HepG2 (cell line): ENCODE data around the gene SCUBE1. TPM values are rescaled to one million over a fixed set of nuclear protein-coding genes. Genes with fewer than 3 reads are reported as not detected.

Experiments
- ATAC-seq: fragments of 200-7000 bp; cut with Tn5 transposase; 3 replicates; pipeline ENCODE4 v1.9.1; 2020; ENCODE audit warnings: mild to moderate bottlenecking, moderate library complexity
- BruUV-seq: library from RNA; stranded (reverse); fragments of 400-500 nt; replicated peaks from 2 replicates; lab custom pipeline; 2021; lab: Mats Ljungman, UMichigan
- CTCF ChIA-PET: fragments of 300-600 bp; formaldehyde crosslinking; extraction: SDS; loops from one replicate; lab custom pipeline; 2021; ENCODE audit warnings: low total read pairs, inconsistent platforms, low intra/inter-chr PET ratio; lab: Yijun Ruan, JAX
- POLR2A ChIA-PET: fragments of 350-600 bp; sonication (Branson Sonifier 250); formaldehyde crosslinking; loops from one replicate; lab custom pipeline; 2020; ENCODE audit warnings: antibody characterized with exemption, inconsistent platforms; lab: Yijun Ruan, JAX
- DNase-seq: peaks from one replicate; pipeline ENCODE4 v3.0.0-alpha.2; 2015; ENCODE audit warnings: low spot score
- FAIRE-seq: peaks from 3 replicates; lab custom pipeline; 2011; peaks lifted over from hg19 to GRCh38; lab: Jason Lieb, UNC
- H2AFZ ChIP-seq: one replicate; pipeline ENCODE4 v1.6.1; 2011; ENCODE audit warnings: low read length, inconsistent platforms
- H3K27ac ChIP-seq: fragments of 300-600 bp; 3 replicates; pipeline ENCODE4 v1.8.0; 2011; ENCODE audit warnings: mixed run types, mild to moderate bottlenecking, mixed read lengths, low read length, inconsistent platforms; ENCODE audit not compliant: insufficient read depth; ENCODE audit errors: extremely low read length
- H3K27me3 ChIP-seq, 2 experiments: fragments of 200-600 bp in 1 of 2; 2 replicates in 1 of 2; 3 replicates in 1 of 2; pipeline versions ENCODE4 v1.6.0 to v1.8.0; 2011; ENCODE audit warnings: low read length in 2 of 2, mild to moderate bottlenecking in 2 of 2, moderate library complexity in 2 of 2, inconsistent platforms in 1 of 2; ENCODE audit not compliant: insufficient read depth in 2 of 2, control insufficient read depth in 1 of 2
- H3K36me3 ChIP-seq, 2 experiments: fragments of 200-600 bp in 1 of 2; replicated peaks in 1 of 2; 2 replicates in 1 of 2; 3 replicates in 1 of 2; pipeline versions ENCODE4 v1.5.1 to v1.8.0; 2011; ENCODE audit warnings: low read length in 2 of 2, inconsistent platforms in 1 of 2; ENCODE audit not compliant: insufficient read depth in 2 of 2, control insufficient read depth in 1 of 2
- H3K4me1 ChIP-seq: 2 replicates; pipeline ENCODE4 v1.5.1; 2012; ENCODE audit warnings: low read length, inconsistent platforms; ENCODE audit not compliant: insufficient read depth
- H3K4me2 ChIP-seq: 2 replicates; pipeline ENCODE4 v1.6.0; 2011; ENCODE audit warnings: low read depth, low read length, inconsistent platforms
- H3K4me3 ChIP-seq, 3 experiments: fragments of 200-600 bp in 1 of 3; sonication (generic), shearing (Covaris generic) in 1 of 3; replicated peaks in 1 of 3; 2 replicates each; pipeline ENCODE4 v1.5.1; 2011 to 2016; ENCODE audit warnings: low read length in 3 of 3, inconsistent platforms in 2 of 3, low read depth in 2 of 3, mild to moderate bottlenecking in 2 of 3, control low read depth in 1 of 3, mixed read lengths in 1 of 3; ENCODE audit not compliant: insufficient read depth in 1 of 3
- H3K79me2 ChIP-seq: one replicate; pipeline ENCODE4 v1.6.1; 2011; ENCODE audit warnings: low read length, inconsistent platforms; ENCODE audit not compliant: insufficient read depth
- H3K9ac ChIP-seq: 2 replicates; pipeline ENCODE4 v1.6.0; 2011; ENCODE audit warnings: mild to moderate bottlenecking, low read depth, low read length, inconsistent platforms; ENCODE audit not compliant: insufficient read depth
- H3K9me3 ChIP-seq: 2 replicates; pipeline ENCODE4 v1.5.1; 2012; ENCODE audit warnings: mild to moderate bottlenecking, low read length
- H4K20me1 ChIP-seq: 2 replicates; pipeline ENCODE4 v1.6.0; 2011; ENCODE audit warnings: inconsistent platforms, mild to moderate bottlenecking, low read length, moderate library complexity; ENCODE audit not compliant: insufficient read depth
- AHR ChIP-seq: IDR thresholded peaks from 2 replicates; pipeline ENCODE4 v1.6.1; 2018; ENCODE audit warnings: missing genetic modification reagents, missing compliant biosample characterization
- ATM ChIP-seq: fragments of 450-650 bp; IDR thresholded peaks from 2 replicates; pipeline ENCODE4 v1.7.1; 2017; ENCODE audit warnings: mild to moderate bottlenecking, borderline replicate concordance
- NFATC3 ChIP-seq: sonication (generic); formaldehyde crosslinking; IDR thresholded peaks from 2 replicates; pipeline ENCODE4 v1.5.1; 2020; ENCODE audit warnings: mild to moderate bottlenecking, missing genetic modification reagents
- RFXANK ChIP-seq: IDR thresholded peaks from 2 replicates; pipeline ENCODE4 v1.6.1; 2016
- SOX6 ChIP-seq, 2 experiments: fragments of 450-650 bp in 1 of 2; sonication (generic) in 1 of 2; formaldehyde crosslinking in 1 of 2; IDR thresholded peaks; 2 replicates each; pipeline versions ENCODE4 v1.4.0 to v1.6.1; 2017 to 2020; ENCODE audit warnings: antibody characterized with exemption in 1 of 2, mild to moderate bottlenecking in 1 of 2, missing genetic modification reagents in 1 of 2
- TRIM24 ChIP-seq: sonication (generic); formaldehyde crosslinking; IDR thresholded peaks from 2 replicates; pipeline ENCODE4 v1.8.0; 2022; ENCODE audit warnings: mild to moderate bottlenecking, missing genetic modification reagents
- XRCC5 ChIP-seq: fragments of 200-400 bp; formaldehyde crosslinking; optimal IDR thresholded peaks from 2 replicates; pipeline ENCODE3; 2017; ENCODE audit warnings: mild to moderate bottlenecking, low read length
- ZBTB49 ChIP-seq: sonication (generic); formaldehyde crosslinking; IDR thresholded peaks from 2 replicates; pipeline ENCODE4 v1.4.0; 2020; ENCODE audit warnings: missing genetic modification reagents, borderline replicate concordance
- ZFYVE20 ChIP-seq: sonication (generic); formaldehyde crosslinking; IDR thresholded peaks from 2 replicates; pipeline ENCODE4 v1.8.0; 2023; ENCODE audit warnings: low read depth, mild to moderate bottlenecking, moderate library complexity, missing genetic modification reagents, borderline replicate concordance
- ZNF550 ChIP-seq: sonication (generic); formaldehyde crosslinking; IDR thresholded peaks from 2 replicates; pipeline ENCODE4 v1.4.0; 2020; ENCODE audit warnings: mild to moderate bottlenecking, missing genetic modification reagents, borderline replicate concordance
- ZNF574 ChIP-seq: sonication (generic); formaldehyde crosslinking; IDR thresholded peaks from 2 replicates; pipeline ENCODE4 v1.4.0; 2020; ENCODE audit warnings: missing genetic modification reagents
- ZNF776 ChIP-seq: sonication (generic); formaldehyde crosslinking; IDR thresholded peaks from 2 replicates; pipeline ENCODE4 v1.4.0; 2020; ENCODE audit warnings: mild to moderate bottlenecking, missing genetic modification reagents
- WGBS: methylation state at CpG from one replicate; pipeline ENCODE4 v1.1.6; 2017; ENCODE audit warnings: low lambda C conversion rate; 5-methylcytosine and 5-hydroxymethylcytosine counted together
- in situ Hi-C: cut with HindIII; loops from 2 replicates; pipeline ENCODE4 v1.10.0; 2017; ENCODE audit warnings: low pct_unique_long_range_greater_than_20kb; ENCODE audit not compliant: extremely low pct_ligation_motif_present
- intact Hi-C: fragments of 100-400 bp; cut with micrococcal nuclease; formaldehyde crosslinking; loops from one replicate; pipeline ENCODE4 v1.10.0; 2022; ENCODE audit not compliant: unreplicated experiment
- polyA plus RNA-seq, 8 experiments: library from polyadenylated mRNA; depleted of rRNA in 3 of 8; stranded (reverse) in 7 of 8; unstranded in 1 of 8; fragments of >200 nt; fragmentation: Illumina TruSeq in 4 of 8; extraction: Trizol in 4 of 8; gene quantifications; 2 replicates each; pipeline versions ENCODE4 v1.2.1 to v1.2.3, GENCODE V29; 2011 to 2016; ENCODE audit warnings: low read depth in 4 of 8, missing spikeins in 1 of 8, mixed read lengths in 1 of 8; ENCODE audit not compliant: insufficient read depth in 1 of 8
- total RNA-seq, 5 experiments: library from RNA; depleted of rRNA; stranded (reverse); fragments of >200 nt; fragmentation: Illumina TruSeq; extraction: Trizol; gene quantifications; 2 replicates each; pipeline ENCODE4 v1.2.3, GENCODE V29; 2016; ENCODE audit warnings: low read depth in 1 of 5

Gene SCUBE1
- total and polyA plus RNA-seq, 2 of the 13 experiments (the other 11 are each of a cell fraction or from before 2014, with no cell fraction given) = under 0.01 to 0.05 TPM

- Histone ChIP-seq H3K27ac (no peak overlapping the region), H3K27me3 (peaks cover 10 to 67% of the 10 kb centered on the region in 2 experiments), H3K9me3 (no peaks in the 10 kb centered on the region), H3K4me1 (peaks cover 24% of the 10 kb centered on the region), H3K9ac (no peak overlapping the region), H2AFZ (no peak overlapping the region), H3K4me3 (no peak overlapping the region), H3K4me2 (no peak overlapping the region), H4K20me1 (no peaks in the 10 kb centered on the region), H3K36me3 (no peaks in the 10 kb centered on the region), H3K79me2 (no peaks in the 10 kb centered on the region)
- intact Hi-C loops = no loop called here
- TF ChIP-seq NFATC3 (CRISPR knock-in tag) = no peak
- no peak for TF ChIP-seq XRCC5
- no peak for TF ChIP-seq ZBTB49
- no peak for TF ChIP-seq AHR (CRISPR knock-in tag)
- TF ChIP-seq TRIM24 (CRISPR knock-in tag) = no peak
- TF ChIP-seq ZNF574 = no peak
- TF ChIP-seq ZNF776 = no peak
- TF ChIP-seq ATM = no peak
- no peak for TF ChIP-seq RFXANK (CRISPR knock-in tag)
- TF ChIP-seq SOX6 (IDR thresholded peaks at IDR 0.05) = no peak
- TF ChIP-seq SOX6 (CRISPR knock-in tag; IDR thresholded peaks at IDR 0.05) = no peak
- no peak for TF ChIP-seq ZNF550 (CRISPR knock-in tag)
- TF ChIP-seq ZFYVE20 (CRISPR knock-in tag) = no peak
- in situ Hi-C loops = no loop called here
- BruUV-seq = no TSS peak
- FAIRE-seq = no peak
- POLR2A ChIA-PET = no interaction called here
- no peak for DNase-seq
- CTCF ChIA-PET = no interaction called here
- WGBS = 49% methylated on average over 8 of the region's 13 CpGs
- no peak for ATAC-seq
Measured at GRCh38 chr22:43267332-43267980, 75.7 kb downstream of the SCUBE1 start.
